ENCODE results near the gene PLPPR5.

PLPPR5 gene

GRCh38 chr1:98991127-98992012 lies 13.3 kb downstream of the PLPPR5 start:
- Histone ChIP-seq H3K9me3 (ENCODE audit: insufficient read depth, low read depth, low read length) (no peaks in the 10 kb centered on the region), H3K4me3 (ENCODE audit: low read depth, low read length) (no peak overlapping the region), H2BK5ac (ENCODE audit: low read depth, low read length, poor library complexity) (no peak overlapping the region), H2AK5ac (ENCODE audit: low read length) (no peak overlapping the region), H3K27me3 (ENCODE audit: insufficient read depth, low read length) (no peaks in the 10 kb centered on the region), H3K18ac (ENCODE audit: low read length) (no peak overlapping the region), H4K12ac (ENCODE audit: low read depth, low read length) (no peak overlapping the region), H3K4ac (ENCODE audit: low read depth, low read length) (no peak overlapping the region), H2AFZ (ENCODE audit: insufficient read depth, low read length, poor library complexity) (no peak overlapping the region), H3K79me1 (ENCODE audit: low read length) (no peaks in the 10 kb centered on the region), H3K79me2 (ENCODE audit: control insufficient read depth, insufficient read depth, low read length, poor library complexity) (no peaks in the 10 kb centered on the region), H3K27ac (ENCODE audit: low read depth, low read length) (no peak overlapping the region), H3K4me1 (ENCODE audit: control insufficient read depth in 1 of 2, insufficient read depth in 2 of 2, low read length in 2 of 2) (no peaks in the 10 kb centered on the region), H2BK120ac (ENCODE audit: insufficient read depth, low read length, poor library complexity) (no peak overlapping the region), H3K9ac (ENCODE audit: low read length) (no peak overlapping the region), H3K23ac (ENCODE audit: low read length) (no peak overlapping the region), H4K8ac (ENCODE audit: low read depth, low read length) (no peak overlapping the region), H2BK12ac (ENCODE audit: low read length) (no peak overlapping the region), H4K91ac (ENCODE audit: low read depth, low read length) (no peak overlapping the region), H3K14ac (ENCODE audit: low read length) (no peak overlapping the region), H3K36me3 (ENCODE audit: control insufficient read depth in 1 of 2, insufficient read depth in 2 of 2, low read length in 2 of 2) (no peaks in the 10 kb centered on the region), H3K4me2 (ENCODE audit: low read length) (no peak overlapping the region)
- peak in 1 of 2 donors; percentile 51 for DNase-seq
- WGBS (ENCODE audit: extremely low coverage, insufficient coverage, insufficient read length) = no CpG with 5 or more reads among the region's 4 CpGs

- no peak overlapping the region for H3K18ac ChIP-seq (ENCODE audit: low read length)
- H3K79me1 ChIP-seq (ENCODE audit: low read length) = no peaks in the 10 kb centered on the region
- H4K12ac ChIP-seq (ENCODE audit: low read depth, low read length) = no peak overlapping the region
- H3K4me1 ChIP-seq (ENCODE audit: control insufficient read depth in 1 of 2, insufficient read depth in 2 of 2, low read length in 2 of 2) = no peaks in the 10 kb centered on the region
- no peaks in the 10 kb centered on the region for H3K79me2 ChIP-seq (ENCODE audit: control insufficient read depth, insufficient read depth, low read length, poor library complexity)
- WGBS (ENCODE audit: extremely low coverage, insufficient coverage, insufficient read length) = no CpG with 5 or more reads among the region's 1 CpG
- no peak overlapping the region for H3K14ac ChIP-seq (ENCODE audit: low read length)
- H2BK5ac ChIP-seq (ENCODE audit: low read depth, low read length, poor library complexity) = no peak overlapping the region
- H3K36me3 ChIP-seq (ENCODE audit: control insufficient read depth in 1 of 2, insufficient read depth in 2 of 2, low read length in 2 of 2) = no peaks in the 10 kb centered on the region
- H2BK12ac ChIP-seq (ENCODE audit: low read length) = no peak overlapping the region
- H3K4ac ChIP-seq (ENCODE audit: low read depth, low read length) = no peak overlapping the region
- H3K4me3 ChIP-seq (ENCODE audit: low read depth, low read length) = no peak overlapping the region
- no peak for DNase-seq
- H3K27me3 ChIP-seq (ENCODE audit: insufficient read depth, low read length) = no peaks in the 10 kb centered on the region
- H3K9ac ChIP-seq (ENCODE audit: low read length) = no peak overlapping the region
- H3K4me2 ChIP-seq (ENCODE audit: low read length) = no peak overlapping the region
- H3K23ac ChIP-seq (ENCODE audit: low read length) = no peak overlapping the region
- H3K27ac ChIP-seq (ENCODE audit: low read depth, low read length) = no peak overlapping the region
- H2AFZ ChIP-seq (ENCODE audit: insufficient read depth, low read length, poor library complexity) = no peak overlapping the region
- no peak overlapping the region for H4K8ac ChIP-seq (ENCODE audit: low read depth, low read length)
- no peak overlapping the region for H4K91ac ChIP-seq (ENCODE audit: low read depth, low read length)
- no peak overlapping the region for H2AK5ac ChIP-seq (ENCODE audit: low read length)
- H3K9me3 ChIP-seq (ENCODE audit: insufficient read depth, low read depth, low read length) = no peaks in the 10 kb centered on the region
- no peak overlapping the region for H2BK120ac ChIP-seq (ENCODE audit: insufficient read depth, low read length, poor library complexity)
Measured at GRCh38 chr1:98989556-98989907, 15.1 kb downstream of the PLPPR5 start.

GRCh38 chr1:98988904-98989555 lies 15.6 kb downstream of the PLPPR5 start:
- Histone ChIP-seq H3K14ac (ENCODE audit: low read length) (no peak overlapping the region), H4K91ac (ENCODE audit: low read depth, low read length) (no peak overlapping the region), H4K8ac (ENCODE audit: low read depth, low read length) (no peak overlapping the region), H3K23ac (ENCODE audit: low read length) (no peak overlapping the region), H3K79me1 (ENCODE audit: low read length) (no peaks in the 10 kb centered on the region), H3K4ac (ENCODE audit: low read depth, low read length) (no peak overlapping the region), H3K4me2 (ENCODE audit: low read length) (no peak overlapping the region), H2BK5ac (ENCODE audit: low read depth, low read length, poor library complexity) (no peak overlapping the region), H2BK12ac (ENCODE audit: low read length) (no peak overlapping the region), H3K9ac (ENCODE audit: low read length) (no peak overlapping the region), H3K4me1 (ENCODE audit: control insufficient read depth in 1 of 2, insufficient read depth in 2 of 2, low read length in 2 of 2) (no peaks in the 10 kb centered on the region), H3K4me3 (ENCODE audit: low read depth, low read length) (no peak overlapping the region), H3K18ac (ENCODE audit: low read length) (no peak overlapping the region), H3K27ac (ENCODE audit: low read depth, low read length) (no peak overlapping the region), H3K79me2 (ENCODE audit: control insufficient read depth, insufficient read depth, low read length, poor library complexity) (no peaks in the 10 kb centered on the region), H3K9me3 (ENCODE audit: insufficient read depth, low read depth, low read length) (no peaks in the 10 kb centered on the region), H2AK5ac (ENCODE audit: low read length) (no peak overlapping the region), H2AFZ (ENCODE audit: insufficient read depth, low read length, poor library complexity) (no peak overlapping the region), H4K12ac (ENCODE audit: low read depth, low read length) (no peak overlapping the region), H3K36me3 (ENCODE audit: control insufficient read depth in 1 of 2, insufficient read depth in 2 of 2, low read length in 2 of 2) (no peaks in the 10 kb centered on the region), H2BK120ac (ENCODE audit: insufficient read depth, low read length, poor library complexity) (no peak overlapping the region), H3K27me3 (ENCODE audit: insufficient read depth, low read length) (no peaks in the 10 kb centered on the region)
- no CpG with 5 or more reads among the region's 2 CpGs for WGBS (ENCODE audit: extremely low coverage, insufficient coverage, insufficient read length)
- no peak for DNase-seq

GRCh38 chr1:98985687-98986086 lies 19.0 kb downstream of the PLPPR5 start:
- H4K8ac ChIP-seq (ENCODE audit: low read depth, low read length) = no peak overlapping the region
- no peak overlapping the region for H2AFZ ChIP-seq (ENCODE audit: insufficient read depth, low read length, poor library complexity)
- no peak overlapping the region for H3K18ac ChIP-seq (ENCODE audit: low read length)
- H2BK120ac ChIP-seq (ENCODE audit: insufficient read depth, low read length, poor library complexity) = no peak overlapping the region
- no peak overlapping the region for H3K14ac ChIP-seq (ENCODE audit: low read length)
- H3K4ac ChIP-seq (ENCODE audit: low read depth, low read length) = no peak overlapping the region
- H4K12ac ChIP-seq (ENCODE audit: low read depth, low read length) = no peak overlapping the region
- no peak overlapping the region for H3K4me3 ChIP-seq (ENCODE audit: low read depth, low read length)
- H3K9me3 ChIP-seq (ENCODE audit: insufficient read depth, low read depth, low read length) = no peaks in the 10 kb centered on the region
- no peak overlapping the region for H4K91ac ChIP-seq (ENCODE audit: low read depth, low read length)
- no peak overlapping the region for H2BK5ac ChIP-seq (ENCODE audit: low read depth, low read length, poor library complexity)
- no peak overlapping the region for H2BK12ac ChIP-seq (ENCODE audit: low read length)
- no peaks in the 10 kb centered on the region for H3K79me1 ChIP-seq (ENCODE audit: low read length)
- no peak overlapping the region for H3K9ac ChIP-seq (ENCODE audit: low read length)
- no peak overlapping the region for H3K4me2 ChIP-seq (ENCODE audit: low read length)
- no peak overlapping the region for H3K27ac ChIP-seq (ENCODE audit: low read depth, low read length)
- H3K23ac ChIP-seq (ENCODE audit: low read length) = no peak overlapping the region
- H3K27me3 ChIP-seq (ENCODE audit: insufficient read depth, low read length) = no peaks in the 10 kb centered on the region
- no peak for DNase-seq
- no peak overlapping the region for H2AK5ac ChIP-seq (ENCODE audit: low read length)
- no peaks in the 10 kb centered on the region for H3K36me3 ChIP-seq (ENCODE audit: control insufficient read depth in 1 of 2, insufficient read depth in 2 of 2, low read length in 2 of 2)
- no peaks in the 10 kb centered on the region for H3K79me2 ChIP-seq (ENCODE audit: control insufficient read depth, insufficient read depth, low read length, poor library complexity)
- H3K4me1 ChIP-seq (ENCODE audit: control insufficient read depth in 1 of 2, insufficient read depth in 2 of 2, low read length in 2 of 2) = no peaks in the 10 kb centered on the region
- no CpG with 5 or more reads among the region's 2 CpGs for WGBS (ENCODE audit: extremely low coverage, insufficient coverage, insufficient read length)
